PFSK-1 (cell line): ENCODE measurements around the gene RGS6.

Experiments
- FOXP2 ChIP-seq: optimal IDR thresholded peaks from 2 replicates; pipeline ENCODE3; 2011; ENCODE audit warnings: borderline replicate concordance, control low read depth, inconsistent platforms; ENCODE audit not compliant: insufficient read depth; ENCODE audit errors: extremely low read length, extremely low read depth
- POLR2AphosphoS5 ChIP-seq: IDR thresholded peaks from 2 replicates; pipeline ENCODE4 v1.6.1; 2012; ENCODE audit warnings: low read depth, mild to moderate bottlenecking, control low read depth, low read length, moderate library complexity
- SIN3A ChIP-seq: IDR thresholded peaks from 2 replicates; pipeline ENCODE4 v1.6.1; 2012; ENCODE audit warnings: mild to moderate bottlenecking, low read length, moderate library complexity, borderline replicate concordance; ENCODE audit not compliant: insufficient read depth
- TAF1 ChIP-seq: IDR thresholded peaks from 2 replicates; pipeline ENCODE4 v1.6.1; 2012; ENCODE audit warnings: low read length, control low read depth, borderline replicate concordance; ENCODE audit not compliant: insufficient read depth
- TF ChIP-seq, protein P1 (sequence below), 2 experiments: IDR thresholded peaks; 2 replicates each; pipeline versions ENCODE4 v1.6.1 to v1.8.0; 2011 to 2012; ENCODE audit warnings: low read depth in 2 of 2, low read length in 2 of 2, control low read depth in 1 of 2, inconsistent platforms in 1 of 2, mild to moderate bottlenecking in 1 of 2, moderate library complexity in 1 of 2; ENCODE audit not compliant: insufficient read depth in 1 of 2

The RGS6 gene

DNA sequence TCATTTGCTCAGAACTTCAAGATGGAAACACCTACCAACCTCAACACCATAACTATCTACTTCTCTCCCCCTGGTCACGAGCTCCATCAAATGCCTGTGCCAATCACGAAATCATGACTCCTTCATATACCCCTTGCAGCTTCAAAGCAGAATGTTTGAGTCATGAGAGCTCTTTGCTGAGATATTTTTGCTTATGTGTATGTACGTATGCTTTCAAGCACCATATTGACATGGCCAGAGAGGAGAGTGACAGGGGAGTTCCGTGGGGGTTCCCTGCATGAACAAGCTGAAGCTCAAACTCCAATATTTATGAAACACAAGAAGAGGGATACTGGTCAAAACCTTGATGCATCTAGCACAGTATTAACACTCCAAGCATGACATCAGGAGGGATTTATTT is 587.3 kb downstream of the RGS6 start:
- TF ChIP-seq FOXP2 (no peak), SIN3A (no peak), TAF1 (no peak), POLR2AphosphoS5 (no peak)
- TF ChIP-seq, protein P1, sequence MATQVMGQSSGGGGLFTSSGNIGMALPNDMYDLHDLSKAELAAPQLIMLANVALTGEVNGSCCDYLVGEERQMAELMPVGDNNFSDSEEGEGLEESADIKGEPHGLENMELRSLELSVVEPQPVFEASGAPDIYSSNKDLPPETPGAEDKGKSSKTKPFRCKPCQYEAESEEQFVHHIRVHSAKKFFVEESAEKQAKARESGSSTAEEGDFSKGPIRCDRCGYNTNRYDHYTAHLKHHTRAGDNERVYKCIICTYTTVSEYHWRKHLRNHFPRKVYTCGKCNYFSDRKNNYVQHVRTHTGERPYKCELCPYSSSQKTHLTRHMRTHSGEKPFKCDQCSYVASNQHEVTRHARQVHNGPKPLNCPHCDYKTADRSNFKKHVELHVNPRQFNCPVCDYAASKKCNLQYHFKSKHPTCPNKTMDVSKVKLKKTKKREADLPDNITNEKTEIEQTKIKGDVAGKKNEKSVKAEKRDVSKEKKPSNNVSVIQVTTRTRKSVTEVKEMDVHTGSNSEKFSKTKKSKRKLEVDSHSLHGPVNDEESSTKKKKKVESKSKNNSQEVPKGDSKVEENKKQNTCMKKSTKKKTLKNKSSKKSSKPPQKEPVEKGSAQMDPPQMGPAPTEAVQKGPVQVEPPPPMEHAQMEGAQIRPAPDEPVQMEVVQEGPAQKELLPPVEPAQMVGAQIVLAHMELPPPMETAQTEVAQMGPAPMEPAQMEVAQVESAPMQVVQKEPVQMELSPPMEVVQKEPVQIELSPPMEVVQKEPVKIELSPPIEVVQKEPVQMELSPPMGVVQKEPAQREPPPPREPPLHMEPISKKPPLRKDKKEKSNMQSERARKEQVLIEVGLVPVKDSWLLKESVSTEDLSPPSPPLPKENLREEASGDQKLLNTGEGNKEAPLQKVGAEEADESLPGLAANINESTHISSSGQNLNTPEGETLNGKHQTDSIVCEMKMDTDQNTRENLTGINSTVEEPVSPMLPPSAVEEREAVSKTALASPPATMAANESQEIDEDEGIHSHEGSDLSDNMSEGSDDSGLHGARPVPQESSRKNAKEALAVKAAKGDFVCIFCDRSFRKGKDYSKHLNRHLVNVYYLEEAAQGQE (IDR thresholded peaks at IDR 0.05; ENCODE audit: insufficient read depth in 1 of 2, low read depth in 2 of 2, low read length in 2 of 2) = no peak

DNA sequence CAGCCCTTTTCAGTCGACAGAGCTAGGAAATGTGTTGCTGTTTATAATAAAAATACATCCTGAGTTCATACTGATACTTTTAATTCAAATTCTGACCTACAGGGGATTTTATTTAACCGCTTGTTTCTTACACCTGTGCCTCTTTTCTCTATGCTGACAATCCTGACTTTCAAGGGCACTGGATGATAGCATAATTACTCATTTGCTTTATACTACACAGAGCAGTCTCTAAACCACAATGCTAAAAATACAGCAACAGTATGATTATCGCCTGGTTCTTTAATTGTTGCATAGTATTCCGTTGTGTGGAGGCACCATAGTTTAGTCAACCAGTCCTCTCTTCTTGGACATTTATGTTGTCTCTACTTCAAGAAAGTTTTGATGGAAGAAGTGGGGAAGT is 588.8 kb downstream of the RGS6 start:
- no peak for TF ChIP-seq TAF1
- TF ChIP-seq, protein P1 (IDR thresholded peaks at IDR 0.05; ENCODE audit: insufficient read depth in 1 of 2, low read depth in 2 of 2, low read length in 2 of 2) = no peak
- TF ChIP-seq FOXP2 = no peak
- no peak for TF ChIP-seq POLR2AphosphoS5
- no peak for TF ChIP-seq SIN3A

DNA sequence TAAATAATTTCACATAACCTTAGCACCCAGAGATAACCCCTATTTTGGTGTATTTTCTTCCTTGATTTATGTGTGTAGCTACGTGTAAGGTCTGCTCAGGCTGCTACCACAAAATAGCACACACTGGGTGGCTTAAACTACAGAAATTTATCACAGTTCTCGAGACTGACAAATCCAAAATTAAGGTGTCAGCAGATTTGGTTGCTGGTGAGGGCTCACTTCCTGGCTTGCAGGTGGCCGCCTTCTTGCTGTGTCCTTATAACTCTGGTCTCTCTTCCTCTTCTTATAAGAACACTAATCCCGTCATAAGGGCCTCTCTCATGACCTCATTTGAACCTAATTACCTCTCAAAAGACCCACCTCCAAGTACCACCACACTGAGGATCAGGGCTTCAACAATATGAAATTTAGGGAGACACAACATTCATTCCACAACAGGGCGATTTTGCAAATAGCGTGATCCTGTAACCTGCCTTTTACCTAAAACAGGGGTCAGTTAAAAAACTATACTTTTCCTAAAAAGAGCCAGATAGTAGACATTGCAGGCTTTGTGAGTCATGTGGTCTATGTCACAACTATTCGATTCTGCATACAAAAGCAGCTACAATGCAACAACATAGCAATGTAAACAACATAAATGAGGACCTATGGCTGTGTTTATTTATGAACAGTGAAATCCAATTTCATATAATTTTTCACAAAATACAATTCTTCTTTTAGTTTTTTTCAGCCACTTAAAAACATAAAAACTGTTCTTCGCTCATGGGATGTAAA is 589.9 kb downstream of the RGS6 start:
- TF ChIP-seq TAF1 (no peak), SIN3A (no peak)

DNA sequence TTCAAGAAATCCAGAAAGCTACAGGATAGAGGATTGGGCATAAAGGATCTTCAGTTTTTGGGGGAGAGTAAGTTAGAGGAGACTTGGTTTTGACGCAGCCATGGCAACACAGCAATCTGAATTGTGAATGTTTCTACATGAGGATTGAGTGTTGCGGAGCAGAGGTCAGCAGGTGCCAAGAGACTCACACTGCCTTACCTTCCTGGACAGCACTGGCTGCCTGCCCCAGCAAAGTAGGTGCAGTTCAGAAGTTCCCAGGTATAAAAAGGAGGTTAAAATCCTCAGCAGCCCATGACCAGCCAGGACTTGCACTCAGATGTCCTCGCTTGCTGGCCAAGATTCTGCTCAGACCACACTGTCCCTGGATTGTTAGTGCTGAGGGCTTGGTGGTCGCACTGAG is 590.6 kb downstream of the RGS6 start:
- TF ChIP-seq POLR2AphosphoS5 = no peak
- TF ChIP-seq, protein P1 (IDR thresholded peaks at IDR 0.05; ENCODE audit: insufficient read depth in 1 of 2, low read depth in 2 of 2, low read length in 2 of 2) = no peak
- TF ChIP-seq FOXP2 = no peak
- TF ChIP-seq TAF1 = no peak
- TF ChIP-seq SIN3A = no peak

DNA sequence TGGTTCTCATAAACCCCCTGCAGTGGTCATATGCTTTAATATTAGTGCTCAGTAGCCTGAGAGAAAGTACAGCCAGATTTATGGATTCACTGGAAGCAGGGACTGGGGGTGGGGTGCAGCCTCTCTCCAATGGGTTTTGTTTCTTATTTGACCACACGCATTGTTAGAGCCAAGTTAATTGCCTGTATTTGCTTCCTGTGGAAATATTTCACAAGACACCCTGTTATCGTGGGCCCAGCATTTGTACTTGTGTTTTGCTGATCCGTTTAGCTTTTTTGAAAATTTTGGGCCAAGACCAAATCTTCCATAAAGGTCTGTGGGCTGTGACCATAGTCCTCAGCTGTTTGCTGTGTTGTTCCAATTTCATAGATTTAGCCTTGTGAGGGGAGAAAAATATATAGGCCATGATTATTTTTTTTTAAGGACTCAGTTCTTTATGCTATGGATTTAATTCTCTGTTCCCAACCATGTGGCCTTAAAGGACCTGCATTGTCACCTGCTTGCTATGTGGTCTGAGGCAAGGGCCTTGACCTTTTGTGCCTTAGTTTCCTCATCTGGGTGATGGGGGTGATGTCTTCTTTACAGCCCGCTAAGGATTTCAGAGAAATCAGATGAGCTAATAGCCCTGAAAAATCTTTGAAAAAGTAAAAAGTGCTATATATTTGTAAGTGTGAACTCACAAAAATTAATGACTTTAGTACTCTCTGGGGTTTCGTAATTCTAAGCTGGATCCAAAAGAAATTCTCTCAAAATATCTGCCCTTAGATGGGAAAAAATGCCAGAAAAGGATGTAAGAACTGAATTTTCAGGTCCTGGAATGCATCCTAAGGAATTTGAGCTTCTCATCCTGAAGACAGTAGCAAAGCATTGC is 591.4 kb downstream of the RGS6 start:
- no peak for TF ChIP-seq POLR2AphosphoS5
- no peak for TF ChIP-seq SIN3A
- TF ChIP-seq, protein P1 (IDR thresholded peaks at IDR 0.05; ENCODE audit: insufficient read depth in 1 of 2, low read depth in 2 of 2, low read length in 2 of 2) = no peak
- no peak for TF ChIP-seq TAF1
- TF ChIP-seq FOXP2 = no peak
